Psoas muscle (tissue), 8 donors: ENCODE measurements around the gene SERPINB7. TPM values are rescaled to one million over a fixed set of nuclear protein-coding genes. Genes with fewer than 3 reads are reported as not detected.

Experiments
- ATAC-seq, 4 donors: fragments of 200-7000 bp; cut with Tn5 transposase; one replicate each; pipeline ENCODE4 v1.9.1; 2020; ENCODE audit warnings: moderate library complexity in 3 of 4, mild to moderate bottlenecking in 2 of 4
- DNase-seq, 2 donors: peaks; one replicate each; pipeline ENCODE4 v3.0.0-alpha.2; 2020
- H3K27ac ChIP-seq: fragments of 200-600 bp; one replicate; pipeline ENCODE4 v1.8.0; 2022
- H3K27me3 ChIP-seq, 3 donors: fragments of 200-600 bp in 1 of 3; one replicate each; pipeline versions ENCODE4 v1.6.1 to v1.8.0; 2013 to 2022; ENCODE audit warnings: low read length in 2 of 3, mild to moderate bottlenecking in 2 of 3, moderate library complexity in 1 of 3; ENCODE audit not compliant: insufficient read depth in 3 of 3
- H3K36me3 ChIP-seq, 2 donors: fragments of 200-600 bp in 1 of 2; one replicate each; pipeline versions ENCODE4 v1.6.1 to v1.8.0; 2013 to 2022; ENCODE audit warnings: low read depth in 1 of 2, mild to moderate bottlenecking in 1 of 2, moderate library complexity in 1 of 2; ENCODE audit not compliant: insufficient read depth in 1 of 2
- H3K4me1 ChIP-seq: fragments of 200-600 bp; one replicate; pipeline ENCODE4 v1.8.0; 2022
- H3K4me3 ChIP-seq: fragments of 200-600 bp; one replicate; pipeline ENCODE4 v1.8.0; 2022; ENCODE audit warnings: mild to moderate bottlenecking
- H3K9me3 ChIP-seq: fragments of 200-600 bp; one replicate; pipeline ENCODE4 v1.8.0; 2022
- WGBS, 3 donors: extraction: QIAGEN DNeasy Blood & Tissue Kit; methylation state at CpG; one replicate each; pipeline versions ENCODE4 v1.1.6 to v1.1.7; 2013; 5-methylcytosine and 5-hydroxymethylcytosine counted together
- intact Hi-C, 2 donors: fragments of 100-400 bp; cut with DNase I; formaldehyde crosslinking; loops; one replicate each; pipeline versions ENCODE4 v1.11.0 to v1.14.2; 2022
- polyA plus RNA-seq, 3 donors: library from polyadenylated mRNA; stranded (reverse); fragments of 200-250 nt; gene quantifications; one replicate each; pipeline ENCODE4 v1.2.3, GENCODE V29; 2013
- total RNA-seq, 4 donors: library from RNA; stranded (reverse); fragmentation: NEBNext Ultra II Directional in 2 of 4; extraction: Animal tissue kit (Norgen Biotek cat#: 25700) in 2 of 4; gene quantifications; one replicate each; pipeline versions ENCODE4 v1.2.1 to v1.2.4, GENCODE V29; 2021 to 2023
- TF ChIP-seq, protein P1 (sequence below): fragments of 200-600 bp; IDR thresholded peaks from one replicate; pipeline ENCODE4 v1.8.0; 2022; ENCODE audit warnings: antibody characterized with exemption
- donor health status: healthy with polysubstance abuse.
- donor health status: DM: no; HTN: no; CAD: no; lungs with moderate emphysema.
- donor health status: Bipolar disorder and iron deficiency.
- donor health status: healthy.
- donor health status: DM: yes; HTN: yes; CAD: no.
- donor health status: DM: no; HTN: no; CAD: no.
- donor health status: DM: no; HTN: no; CAD: no.
- donor health status: DM: yes; HTN: yes; CAD: no.

Gene SERPINB7
- total and polyA plus RNA-seq, 7 donors, result not detected

DNA sequence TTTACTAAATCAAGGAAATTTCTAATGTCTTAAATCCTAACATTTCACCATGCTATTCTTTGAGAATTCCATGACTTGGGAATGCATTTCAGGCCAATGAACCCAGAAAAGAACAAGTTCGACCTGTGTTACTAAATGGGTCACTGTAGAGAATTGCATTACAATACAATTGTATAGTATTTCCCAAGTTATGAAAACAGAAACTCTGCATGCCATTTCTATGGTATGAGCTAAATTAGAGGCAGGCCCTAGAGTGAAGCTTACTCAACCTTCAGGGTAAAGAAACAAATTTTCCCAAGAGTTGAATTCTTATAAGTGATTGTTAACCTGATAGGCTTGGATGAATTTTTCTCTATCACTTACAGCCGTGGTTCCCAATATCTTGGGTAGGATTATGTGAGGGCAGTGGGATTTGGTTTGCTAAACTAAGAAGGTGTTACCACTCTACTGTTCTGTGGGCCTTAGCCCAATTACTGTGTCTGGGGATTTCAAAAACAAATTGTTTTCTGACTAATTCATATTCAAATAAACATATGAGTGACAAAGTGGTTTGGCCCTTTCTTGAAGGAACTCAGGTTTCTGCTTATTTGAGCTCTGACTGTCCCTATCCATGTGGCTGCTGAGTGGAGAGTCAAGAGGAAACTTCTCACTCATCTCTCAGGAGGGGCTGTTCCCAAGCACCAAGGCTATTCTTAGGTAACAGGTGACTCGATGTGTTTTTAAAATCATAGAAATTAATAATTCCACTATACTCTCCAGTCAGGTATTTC, 11.2 kb upstream of the SERPINB7 start:
- intact Hi-C loops, result no loop called here
- WGBS, 3 donors, result 55 to 77% (median 66%) methylated on average over 3 of the region's 3 CpGs
- H3K9me3 ChIP-seq, result peaks cover 9% of the 10 kb centered on the region
- H3K27ac ChIP-seq, result no peak overlapping the region
- no peaks in the 10 kb centered on the region for H3K36me3 ChIP-seq
- TF ChIP-seq, protein P1, sequence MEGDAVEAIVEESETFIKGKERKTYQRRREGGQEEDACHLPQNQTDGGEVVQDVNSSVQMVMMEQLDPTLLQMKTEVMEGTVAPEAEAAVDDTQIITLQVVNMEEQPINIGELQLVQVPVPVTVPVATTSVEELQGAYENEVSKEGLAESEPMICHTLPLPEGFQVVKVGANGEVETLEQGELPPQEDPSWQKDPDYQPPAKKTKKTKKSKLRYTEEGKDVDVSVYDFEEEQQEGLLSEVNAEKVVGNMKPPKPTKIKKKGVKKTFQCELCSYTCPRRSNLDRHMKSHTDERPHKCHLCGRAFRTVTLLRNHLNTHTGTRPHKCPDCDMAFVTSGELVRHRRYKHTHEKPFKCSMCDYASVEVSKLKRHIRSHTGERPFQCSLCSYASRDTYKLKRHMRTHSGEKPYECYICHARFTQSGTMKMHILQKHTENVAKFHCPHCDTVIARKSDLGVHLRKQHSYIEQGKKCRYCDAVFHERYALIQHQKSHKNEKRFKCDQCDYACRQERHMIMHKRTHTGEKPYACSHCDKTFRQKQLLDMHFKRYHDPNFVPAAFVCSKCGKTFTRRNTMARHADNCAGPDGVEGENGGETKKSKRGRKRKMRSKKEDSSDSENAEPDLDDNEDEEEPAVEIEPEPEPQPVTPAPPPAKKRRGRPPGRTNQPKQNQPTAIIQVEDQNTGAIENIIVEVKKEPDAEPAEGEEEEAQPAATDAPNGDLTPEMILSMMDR, result no peak
- no peak overlapping the region for H3K4me3 ChIP-seq
- H3K4me1 ChIP-seq, result no peaks in the 10 kb centered on the region
- ATAC-seq, result no peak
- no peak for DNase-seq
- H3K27me3 ChIP-seq, result no peaks in the 10 kb centered on the region

GRCh38 chr18:63765837-63766236, 9.4 kb upstream of the SERPINB7 start:
- Histone ChIP-seq H3K36me3 (no peaks in the 10 kb centered on the region), H3K27ac (no peak overlapping the region), H3K4me3 (no peak overlapping the region), H3K9me3 (no peaks in the 10 kb centered on the region), H3K27me3 (no peaks in the 10 kb centered on the region), H3K4me1 (no peaks in the 10 kb centered on the region)
- TF ChIP-seq, protein P1, result no peak
- intact Hi-C loops, result no loop called here
- ATAC-seq, result no peak
- 61 to 64% (median 64%) methylated on average over 2 of the region's 2 CpGs for WGBS, 3 donors
- DNase-seq, result no peak

DNA sequence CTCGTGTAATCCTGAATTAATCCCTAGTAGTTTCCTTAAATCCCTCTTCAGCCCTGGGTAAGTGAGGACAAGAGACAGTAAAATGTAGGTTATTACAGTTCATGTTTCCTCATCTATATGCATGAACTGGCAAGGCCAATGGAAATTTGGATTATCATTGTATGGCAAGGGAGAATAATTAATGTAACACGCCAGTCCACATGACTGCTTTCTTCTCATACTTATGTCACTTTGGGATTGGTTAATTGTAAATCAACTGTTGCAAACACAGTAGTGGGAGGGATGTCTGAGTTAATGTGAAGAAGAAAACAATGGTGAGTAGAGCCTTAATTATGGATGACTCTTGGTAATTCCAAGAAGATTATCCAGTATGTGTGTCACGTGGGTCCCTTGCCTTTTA, 1.7 kb upstream of the SERPINB7 start:
- Histone ChIP-seq H3K36me3 (no peaks in the 10 kb centered on the region), H3K27me3 (no peaks in the 10 kb centered on the region), H3K9me3 (no peaks in the 10 kb centered on the region), H3K27ac (no peak overlapping the region), H3K4me1 (no peaks in the 10 kb centered on the region), H3K4me3 (no peak overlapping the region)
- intact Hi-C loops, result no loop called here
- TF ChIP-seq, protein P1, result no peak
- ATAC-seq (no peak), DNase-seq (no peak)
- 64 to 68% (median 64%) methylated on average over 3 of the region's 3 CpGs for WGBS, 3 donors

DNA sequence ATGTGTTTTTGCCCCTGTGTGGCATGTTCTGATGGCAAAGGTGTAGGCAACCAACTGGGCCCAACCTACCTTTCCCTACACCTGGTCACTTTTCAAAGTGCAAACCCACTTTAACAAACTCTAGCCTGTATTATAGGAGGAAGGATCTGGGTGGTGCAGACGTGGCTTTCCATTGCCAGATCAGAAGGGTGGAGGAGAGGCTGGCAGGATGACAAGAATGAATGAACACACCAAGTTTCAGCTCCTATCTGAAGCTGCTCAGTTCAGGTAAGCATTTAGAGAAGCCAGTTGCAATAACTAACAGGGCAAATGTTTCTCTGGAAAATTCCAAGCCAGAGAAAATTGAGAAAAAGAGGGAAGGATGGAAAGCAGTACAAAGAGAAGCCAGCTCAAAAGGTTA, 707 bp upstream of the SERPINB7 start:
- Histone ChIP-seq H3K27ac (no peak overlapping the region), H3K36me3 (no peaks in the 10 kb centered on the region), H3K4me3 (no peak overlapping the region), H3K4me1 (no peaks in the 10 kb centered on the region), H3K27me3 (no peaks in the 10 kb centered on the region), H3K9me3 (no peaks in the 10 kb centered on the region)
- 36 to 52% (median 39%) methylated on average over 1 of the region's 1 CpG for WGBS, 3 donors
- ATAC-seq (no peak), DNase-seq (no peak)
- intact Hi-C loops, result no loop called here
- TF ChIP-seq, protein P1, result no peak

- TF ChIP-seq, protein P1, result no peak
- H3K36me3 ChIP-seq, result no peaks in the 10 kb centered on the region
- ATAC-seq, result no peak
- H3K27me3 ChIP-seq, result no peaks in the 10 kb centered on the region
- 35 to 43% (median 39%) methylated on average over 1 of the region's 1 CpG for WGBS, 3 donors
- no peak for DNase-seq
- H3K9me3 ChIP-seq, result no peaks in the 10 kb centered on the region
- H3K4me1 ChIP-seq, result no peaks in the 10 kb centered on the region
- H3K27ac ChIP-seq, result no peak overlapping the region
- no peak overlapping the region for H3K4me3 ChIP-seq
- intact Hi-C loops, result no loop called here
These were observed 4.2 kb downstream of the SERPINB7 start for GRCh38 chr18:63779386-63779785.
